NCI-H2029 (cell line): ENCODE measurements around the gene SDC3.
"Not testable (repeated sequence)": the region's sequence is repeated elsewhere in the genome, so short reads cannot be mapped to it uniquely, and the experiment has no call there.

Source experiments
- DNase-seq: peaks from one replicate; lab custom pipeline; 2025; lab: John Stamatoyannopoulos, UW

Gene SDC3

DNA sequence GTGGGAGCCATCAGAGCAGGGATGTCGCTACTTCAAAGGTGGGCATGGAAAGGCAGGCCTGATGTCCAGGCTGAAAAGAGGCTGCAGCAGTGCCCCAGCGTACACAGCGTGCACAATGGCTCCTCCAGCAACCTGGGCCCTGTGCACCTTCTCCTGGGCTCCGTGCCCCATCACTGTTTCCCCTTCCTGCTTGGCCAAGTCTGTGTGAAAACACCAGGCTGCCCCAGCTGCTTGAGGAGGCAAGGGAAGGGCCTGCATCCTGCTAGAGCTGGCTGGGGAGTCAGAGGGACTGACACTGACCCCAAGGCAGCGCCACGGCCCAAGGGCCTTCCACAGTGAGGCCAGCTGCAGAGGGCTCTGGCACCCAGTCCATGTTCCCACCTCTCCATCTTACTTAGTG lies 33.4 kb downstream of the SDC3 start:
- no peak for DNase-seq

DNA sequence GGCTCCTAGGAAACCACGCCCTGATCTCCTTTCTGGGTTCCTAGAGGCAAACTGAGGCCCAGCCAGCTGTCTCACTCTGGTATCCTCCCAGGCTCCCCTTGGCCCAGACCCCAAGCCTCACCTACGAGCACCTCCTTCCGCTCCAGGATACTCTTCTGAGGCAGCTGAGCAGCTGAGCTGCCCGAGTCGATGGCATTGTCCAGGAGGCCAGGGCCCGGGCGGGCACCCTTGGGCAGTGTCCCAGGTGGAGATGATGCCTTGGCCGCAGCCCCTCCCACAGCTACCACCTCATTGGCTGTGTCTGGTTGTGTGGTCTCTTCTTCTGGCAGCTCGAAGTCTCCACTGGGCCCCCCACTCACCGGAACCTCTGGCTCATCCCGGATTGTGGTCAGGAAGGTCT lies 34.4 kb downstream of the SDC3 start:
- DNase-seq: no peak

DNA sequence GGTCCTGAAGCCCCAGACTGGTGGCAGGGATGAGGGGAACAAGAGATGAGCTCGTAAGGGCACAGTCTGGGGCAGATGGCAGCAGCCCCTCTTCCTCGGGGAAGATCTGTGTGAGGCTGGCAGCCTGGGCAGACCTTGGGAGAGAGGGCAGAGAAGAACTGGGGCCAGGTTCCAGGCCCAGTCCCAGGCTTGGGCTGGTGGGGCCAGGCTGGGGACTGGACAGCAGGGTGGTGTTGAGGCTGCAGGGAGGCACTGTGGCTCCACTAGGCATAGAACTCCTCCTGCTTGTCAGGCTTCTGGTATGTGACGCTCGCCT lies 35.7 kb downstream of the SDC3 start:
- DNase-seq: no peak

DNA sequence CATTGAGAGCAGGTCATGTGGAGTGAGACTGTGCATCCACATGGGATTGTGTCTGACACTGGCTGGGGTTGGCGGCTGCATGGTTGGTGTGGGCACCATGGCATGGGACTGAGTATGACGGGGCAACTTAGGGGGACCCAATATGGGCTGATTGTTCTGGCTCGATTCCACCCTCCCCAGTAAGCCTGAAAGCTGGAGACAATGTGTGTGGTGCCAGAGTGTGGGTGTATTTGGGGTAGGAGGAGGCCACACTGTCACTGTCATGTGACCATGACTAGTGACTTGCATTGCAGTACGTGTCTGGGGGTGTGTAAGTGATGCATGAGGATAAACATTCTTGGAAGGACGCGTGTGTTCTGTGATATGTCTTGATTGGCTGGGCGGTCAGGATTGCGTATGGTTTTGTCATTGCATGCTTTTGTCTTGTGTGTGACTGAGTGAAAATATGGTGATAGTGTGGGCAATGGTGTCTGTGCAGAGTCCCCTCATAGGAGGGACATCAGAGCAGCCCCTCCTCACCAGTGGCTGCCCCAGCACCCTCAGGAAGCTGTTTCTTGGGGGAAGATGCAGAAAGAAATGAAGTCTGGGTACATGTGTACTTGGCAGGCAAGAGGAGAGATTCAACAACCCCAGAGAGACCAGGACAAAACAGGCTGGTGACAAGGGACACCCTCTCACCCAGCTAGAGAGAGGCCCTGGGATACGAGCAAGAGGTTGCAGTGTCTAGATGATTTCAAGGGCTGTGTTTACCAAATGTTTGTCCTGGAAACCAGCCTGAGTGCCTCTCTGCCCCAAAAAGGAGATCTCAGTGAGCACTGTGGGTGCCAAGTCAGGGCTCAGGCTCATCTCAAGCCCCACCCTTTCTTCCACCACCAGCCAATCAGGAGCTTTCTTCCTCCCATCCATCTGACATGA lies 36.3 kb downstream of the SDC3 start:
- DNase-seq: peak; percentile 89

DNA sequence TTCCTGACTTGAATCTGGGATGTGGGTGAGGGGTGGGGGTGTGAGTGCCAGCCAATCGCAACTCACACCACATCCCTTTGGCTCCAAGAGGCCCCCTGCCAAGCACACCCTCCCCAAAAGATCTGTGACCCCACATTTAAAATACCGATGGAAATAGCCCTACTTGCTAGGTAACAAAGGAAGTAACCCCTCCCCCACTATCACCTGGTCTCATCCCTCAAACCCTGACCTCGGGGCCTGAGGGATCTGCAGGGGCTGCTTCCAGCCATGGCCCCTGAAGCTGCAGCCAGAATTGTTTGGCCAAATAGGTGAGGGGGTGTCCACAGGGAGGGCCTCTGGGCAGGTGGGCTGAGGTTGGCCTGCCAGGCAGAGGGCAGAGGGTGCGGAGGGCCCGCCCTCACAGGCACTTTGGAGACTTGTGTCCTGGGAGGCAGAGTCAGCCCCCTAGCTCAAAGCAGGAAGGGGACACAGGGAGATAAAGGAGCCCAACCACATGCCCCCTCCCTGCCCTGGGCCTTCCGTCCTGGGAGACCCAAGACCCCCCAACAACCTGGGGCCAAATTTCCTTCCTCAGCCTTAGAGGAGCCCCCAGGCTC lies 37.2 kb downstream of the SDC3 start:
- no peak for DNase-seq

DNA sequence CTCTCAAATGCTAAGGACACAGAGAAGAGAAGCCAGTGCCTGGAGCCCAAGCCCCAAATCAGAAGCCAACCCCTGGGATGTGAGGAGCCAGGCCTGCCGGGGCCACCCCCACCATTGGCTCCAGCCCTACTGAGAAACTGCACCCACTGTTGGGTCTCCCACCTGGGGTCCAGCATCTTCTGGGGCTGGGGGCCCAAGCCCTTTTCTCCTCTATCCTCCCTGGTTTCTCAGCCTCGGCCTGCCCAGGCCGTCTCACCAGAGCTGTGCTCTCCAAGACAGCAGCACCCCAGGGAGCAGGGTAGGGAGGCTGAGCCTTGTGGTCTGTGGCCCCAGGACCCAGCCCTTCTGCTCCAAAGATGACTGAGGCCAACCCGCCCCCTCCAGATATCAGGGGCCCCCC lies 37.9 kb downstream of the SDC3 start:
- no peak for DNase-seq

DNA sequence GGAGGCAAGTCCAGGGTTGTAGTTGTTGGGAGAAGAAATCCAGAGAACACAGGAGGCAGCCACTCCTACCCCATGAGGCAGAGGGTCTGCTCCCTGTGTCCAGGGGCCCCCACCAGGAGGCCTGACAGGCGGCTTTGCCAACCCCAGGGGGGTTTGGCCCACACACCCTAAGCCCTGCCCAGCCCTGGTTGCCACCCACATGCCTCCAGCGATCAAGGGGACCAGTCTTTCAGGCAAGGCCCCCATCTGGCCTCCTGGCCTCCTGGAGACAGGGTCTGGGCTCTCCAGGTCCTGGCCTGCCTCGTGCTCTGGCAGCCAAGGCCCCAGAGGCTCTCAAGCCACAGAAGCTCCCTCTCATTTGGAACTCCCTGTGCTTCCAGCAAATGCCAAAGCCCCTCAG lies 38.5 kb downstream of the SDC3 start:
- DNase-seq: no peak

DNA sequence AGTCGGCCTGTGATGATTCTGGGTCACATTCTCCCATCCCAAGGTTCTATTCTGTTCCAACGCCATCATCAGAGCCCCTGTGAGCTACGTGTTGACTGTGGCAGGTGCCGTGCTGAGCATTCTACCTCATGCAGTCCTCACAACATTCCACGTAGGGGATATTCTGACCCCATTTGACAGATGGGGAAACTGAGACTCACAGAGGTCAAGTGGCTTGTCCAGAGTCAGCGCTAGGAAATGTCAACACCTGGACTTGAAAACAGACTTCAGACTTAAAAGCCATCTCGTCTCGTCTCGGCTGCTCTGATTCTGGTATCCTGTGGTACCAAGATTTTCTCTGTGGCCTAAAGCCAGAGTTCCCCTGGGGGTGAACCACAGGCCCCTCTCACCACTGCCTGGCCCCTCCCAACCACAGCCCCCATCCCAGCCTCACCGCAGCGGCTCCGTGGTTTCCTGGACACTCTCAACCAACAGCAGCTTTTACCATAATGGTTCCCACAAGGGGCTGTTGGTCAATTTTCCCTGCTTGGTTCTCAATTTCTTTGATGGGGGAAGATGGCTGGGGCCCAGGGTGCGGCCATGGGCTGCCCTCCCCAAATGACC lies 39.6 kb downstream of the SDC3 start:
- no peak for DNase-seq

DNA sequence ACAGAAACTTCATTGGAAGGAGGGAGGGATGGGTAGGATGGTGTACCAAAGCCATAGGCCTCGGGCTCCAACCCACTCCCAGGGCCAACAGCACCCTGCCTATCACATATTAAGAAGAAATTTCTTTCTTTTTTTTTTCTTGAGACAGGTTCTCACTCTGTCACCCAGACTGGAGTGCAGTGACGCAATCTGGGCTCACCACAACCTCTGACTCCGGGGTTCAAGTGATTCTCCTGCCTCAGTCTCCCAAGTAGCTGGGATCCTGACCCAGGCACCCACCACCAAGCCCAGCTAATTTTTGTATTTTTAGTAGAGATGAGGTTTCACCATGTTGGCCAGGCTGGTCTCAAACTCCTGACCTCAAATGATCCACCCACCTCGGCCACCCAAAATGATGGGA lies 40.5 kb downstream of the SDC3 start:
- not testable (repeated sequence) for DNase-seq

DNA sequence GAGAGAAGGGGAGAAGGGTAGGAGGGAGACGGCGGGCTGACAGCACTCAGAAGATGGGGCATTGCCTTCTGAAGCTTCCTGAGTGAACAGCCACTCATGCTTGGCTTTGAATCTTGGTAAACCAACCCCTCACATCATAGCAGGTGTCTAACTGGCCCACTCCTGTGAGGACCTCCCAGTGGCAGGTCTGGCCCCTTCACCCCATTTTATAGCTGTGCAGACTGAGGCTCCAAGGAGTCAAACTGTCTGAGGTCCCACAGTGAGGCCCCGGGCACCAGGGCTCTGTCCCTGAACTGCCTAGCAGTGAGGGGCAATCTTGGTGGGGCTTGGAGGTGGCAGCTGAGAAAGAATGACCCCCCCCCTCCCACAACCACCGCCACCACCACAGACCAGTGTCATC lies 41.0 kb downstream of the SDC3 start:
- no peak for DNase-seq

DNA sequence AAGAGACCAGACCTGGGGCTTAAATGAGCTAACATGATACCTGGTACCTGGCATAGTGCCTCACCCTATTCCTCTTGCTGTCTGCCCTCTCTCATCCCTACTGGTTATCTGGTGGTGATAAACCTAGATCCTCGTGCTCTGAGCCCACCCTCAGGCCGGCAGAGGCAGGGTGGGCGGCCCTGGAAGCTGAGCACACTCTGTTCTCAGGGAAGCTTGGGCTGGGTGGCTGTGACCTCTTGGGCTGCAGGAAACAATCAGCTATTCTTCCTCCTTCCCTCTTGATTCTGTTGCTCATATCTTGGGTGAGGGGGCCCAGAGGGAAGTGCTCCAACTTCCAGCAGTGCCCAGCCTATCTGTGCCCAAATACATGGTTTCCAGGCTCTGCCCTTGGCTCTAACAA lies 42.0 kb downstream of the SDC3 start:
- DNase-seq: no peak

DNA sequence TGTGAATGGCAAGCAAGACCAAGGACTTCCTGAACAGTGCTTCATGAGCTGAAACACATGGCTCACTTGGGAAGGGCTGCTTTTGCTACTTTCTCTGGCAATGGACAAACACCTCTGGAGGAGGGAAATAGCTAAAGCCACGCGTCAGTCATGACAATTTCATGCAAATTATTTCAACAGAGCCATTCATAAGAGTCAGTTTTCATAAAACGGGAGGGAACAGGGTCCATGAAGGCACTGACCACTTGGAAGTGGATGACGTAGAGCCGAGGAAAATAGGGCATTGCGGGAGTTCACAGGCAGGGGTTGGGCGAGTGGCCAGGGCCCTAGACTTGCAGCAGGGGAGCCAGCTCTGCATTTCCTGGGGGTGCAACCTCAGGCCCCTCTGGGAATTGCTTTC lies 43.9 kb downstream of the SDC3 start:
- DNase-seq: no peak

DNA sequence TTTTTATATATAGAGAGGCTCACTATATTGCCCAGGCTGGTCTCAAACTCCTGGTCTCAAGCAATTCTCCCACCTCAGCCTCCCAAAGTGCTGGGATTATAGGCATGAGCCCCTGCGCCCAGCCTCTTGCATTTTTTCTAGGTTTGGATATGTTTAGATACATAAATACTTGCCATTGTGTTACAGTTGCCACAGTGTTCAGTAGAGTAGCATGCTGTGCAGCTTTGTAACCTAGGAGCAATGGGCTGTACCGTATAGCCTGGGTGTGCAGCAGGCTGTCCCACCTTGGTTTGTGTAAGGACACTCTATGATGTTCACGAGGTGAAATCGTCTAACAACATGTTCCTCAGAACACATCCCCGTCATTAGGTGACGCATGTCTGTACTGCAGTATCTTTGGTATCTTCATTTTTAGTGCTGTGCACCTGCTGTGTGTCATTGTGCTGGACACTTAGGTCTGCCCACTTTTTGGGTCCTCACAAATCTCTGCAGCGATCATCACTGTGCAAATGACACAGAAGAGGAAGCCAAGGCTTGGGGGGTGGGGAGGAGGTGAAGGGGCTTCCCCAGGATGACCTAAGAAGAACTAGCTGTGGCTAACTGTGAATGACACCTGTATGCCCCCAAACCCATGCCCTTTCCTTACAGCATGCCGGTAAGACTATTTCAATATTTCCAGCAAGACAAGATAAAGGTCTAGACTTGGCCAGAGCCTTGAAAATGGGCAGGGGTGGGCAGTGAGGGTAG lies 44.5 kb downstream of the SDC3 start:
- DNase-seq: no peak

DNA sequence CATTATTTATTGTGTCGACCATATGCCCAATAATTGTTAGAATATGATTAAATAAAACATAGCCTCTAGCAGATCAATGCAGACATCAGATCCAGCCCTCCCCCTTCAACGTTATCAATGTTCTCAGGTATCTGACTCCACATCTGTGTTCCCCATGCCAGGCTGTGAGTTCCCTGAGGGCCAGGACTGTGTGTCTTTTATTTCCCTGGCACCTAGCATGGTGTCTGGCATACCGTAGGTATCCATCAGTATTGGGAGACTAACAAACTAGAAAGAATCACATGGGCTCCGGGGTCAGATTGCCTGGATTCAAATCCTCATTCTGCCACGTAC lies 48.3 kb downstream of the SDC3 start:
- DNase-seq: no peak

DNA sequence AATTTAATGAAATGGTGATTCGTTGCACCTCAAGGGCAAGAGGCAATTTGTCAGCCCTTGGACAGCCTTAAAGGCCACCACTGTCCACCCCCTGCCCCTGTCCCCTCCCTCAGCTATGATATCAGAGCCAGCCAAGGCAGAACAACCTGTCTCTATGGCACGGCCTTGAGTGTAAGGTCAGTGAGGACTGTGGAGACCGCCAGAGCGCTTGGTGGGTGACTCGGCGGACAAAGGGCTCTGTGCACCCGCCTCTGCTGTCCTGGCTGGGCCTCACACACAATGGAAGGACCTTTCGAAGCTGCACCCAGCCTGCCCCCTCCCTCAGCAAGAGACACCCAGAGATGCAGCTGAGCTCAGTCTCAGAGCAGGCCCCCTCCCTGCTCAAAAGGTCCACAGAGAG lies 50.6 kb downstream of the SDC3 start:
- DNase-seq: no peak

DNA sequence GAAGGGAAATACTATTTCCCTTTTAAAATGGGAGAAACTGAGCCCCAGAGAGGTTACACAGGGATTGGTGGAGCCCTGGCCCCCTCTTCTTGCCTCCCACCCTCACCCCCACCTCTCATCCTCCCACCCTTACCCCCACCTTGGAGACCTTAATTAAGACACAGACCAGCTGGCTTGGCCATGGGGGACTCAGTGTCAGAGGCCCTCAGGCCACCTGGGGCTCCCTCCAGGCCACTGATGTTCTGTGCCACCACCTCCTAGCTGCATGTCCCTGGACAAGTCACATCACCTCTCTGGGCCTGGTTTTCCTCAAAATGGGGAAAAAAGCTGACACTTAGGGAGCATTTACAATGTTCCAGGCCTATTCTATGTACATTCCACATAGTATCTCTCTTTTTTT lies 51.5 kb downstream of the SDC3 start:
- no peak for DNase-seq

DNA sequence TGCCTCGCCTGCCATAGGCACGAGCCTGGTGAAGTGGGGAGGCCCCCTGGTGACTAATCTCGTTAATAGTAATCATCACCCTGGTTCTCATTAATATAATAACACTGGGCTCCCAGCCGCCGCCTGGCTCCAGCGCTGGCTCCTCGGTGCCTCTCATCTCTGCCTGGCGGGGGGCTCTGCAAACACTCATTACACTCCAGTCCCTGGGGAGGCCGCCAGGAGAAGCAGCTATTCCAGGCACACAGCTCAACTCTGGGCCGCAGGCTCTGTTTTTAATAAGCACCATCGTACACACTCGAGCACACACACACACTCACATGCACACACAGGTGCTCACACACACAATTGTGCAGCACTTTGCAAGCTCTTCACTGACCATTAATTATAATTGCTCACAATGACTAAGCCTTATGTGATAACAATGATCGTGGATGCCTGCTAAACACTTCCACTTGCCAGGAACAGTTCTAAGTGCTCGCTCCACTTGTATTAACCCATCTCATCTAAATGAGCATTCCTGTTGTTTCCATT lies 52.2 kb downstream of the SDC3 start:
- DNase-seq: peak; percentile 78

DNA sequence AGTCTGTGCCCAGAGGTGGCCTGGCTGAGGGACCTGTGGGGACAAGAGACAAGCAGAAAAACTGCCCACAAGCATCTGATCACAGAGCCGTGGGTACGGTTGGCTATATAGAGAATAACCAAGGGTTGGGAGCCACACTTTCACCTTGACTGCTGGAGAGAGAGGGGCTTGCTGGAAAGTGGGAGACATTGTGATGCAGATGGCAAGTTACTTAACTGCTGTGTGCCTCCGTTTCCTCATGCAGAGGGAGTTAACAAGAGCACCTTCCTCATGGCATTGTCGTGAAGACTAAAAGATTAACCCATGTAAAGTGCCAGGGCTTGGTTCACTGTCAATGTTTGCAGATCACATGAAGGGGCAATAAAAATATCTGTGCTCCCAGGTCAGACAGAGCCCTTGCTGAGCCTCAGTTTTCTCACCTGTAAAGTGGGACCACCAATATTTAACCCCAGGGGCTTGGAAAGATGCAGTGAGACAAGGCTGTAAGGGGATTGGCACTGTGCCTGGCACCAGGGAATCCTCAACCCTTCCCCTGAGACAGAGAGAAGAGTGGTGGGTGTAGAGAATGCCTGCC lies 52.8 kb downstream of the SDC3 start:
- peak; percentile 47 for DNase-seq

DNA sequence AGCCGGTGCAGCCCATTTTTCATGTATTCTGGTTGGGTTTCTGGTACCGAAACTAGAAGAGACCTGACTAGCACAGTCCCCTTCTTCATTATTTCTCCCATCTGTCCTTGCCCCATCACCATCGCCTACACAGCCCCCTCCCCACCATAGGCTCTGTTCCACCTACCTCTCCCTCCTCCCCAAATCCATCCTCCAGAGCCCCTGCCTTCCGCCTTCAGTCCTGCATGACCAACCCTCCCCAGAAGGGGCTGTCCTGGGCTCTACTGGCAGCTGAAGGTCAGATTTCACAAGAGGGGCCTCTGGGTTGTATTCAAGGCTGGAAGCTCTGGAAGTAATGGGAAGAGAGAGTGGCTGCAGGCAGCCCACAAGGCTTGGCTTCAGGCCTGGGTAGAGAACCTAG lies 55.2 kb downstream of the SDC3 start:
- no peak for DNase-seq

DNA sequence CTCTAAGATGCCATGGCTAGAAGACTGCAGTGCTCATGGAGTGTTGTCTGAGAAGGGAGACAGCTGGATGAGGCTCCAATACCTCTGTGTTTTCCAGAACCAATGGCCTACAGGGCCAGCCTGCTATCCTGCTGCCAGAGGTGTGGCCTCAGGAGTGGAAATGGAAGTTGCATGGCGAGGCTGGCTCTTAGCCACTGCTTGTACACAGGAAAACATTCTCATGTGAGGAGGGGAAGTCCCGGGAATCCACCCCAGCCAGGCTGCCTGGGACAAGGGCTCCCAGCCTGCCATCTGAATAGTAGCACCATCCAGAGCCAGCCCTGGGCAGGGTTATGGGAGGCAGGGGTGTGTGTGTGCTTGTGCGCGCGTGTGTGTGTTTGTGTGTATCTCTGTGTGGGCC lies 56.5 kb downstream of the SDC3 start:
- DNase-seq: peak; percentile 22

DNA sequence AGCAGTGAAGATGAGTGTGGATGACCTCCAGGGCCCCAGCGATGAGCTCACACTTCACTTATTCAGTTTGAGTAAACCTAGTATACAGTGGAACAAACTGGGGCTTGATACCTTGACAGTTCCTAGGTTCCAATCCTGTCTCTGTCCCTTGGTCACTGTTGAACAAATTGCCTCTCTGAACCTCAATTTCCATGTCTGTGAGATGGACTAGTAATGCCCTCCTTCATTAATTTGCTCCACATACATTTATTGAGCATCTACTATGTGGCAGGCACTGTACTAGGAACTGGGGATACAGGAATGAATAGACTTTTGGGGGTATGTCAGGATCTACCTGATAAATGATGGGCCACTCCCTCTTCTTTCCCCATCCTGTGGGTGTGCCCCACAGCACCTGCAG lies 57.3 kb downstream of the SDC3 start:
- DNase-seq: no peak

DNA sequence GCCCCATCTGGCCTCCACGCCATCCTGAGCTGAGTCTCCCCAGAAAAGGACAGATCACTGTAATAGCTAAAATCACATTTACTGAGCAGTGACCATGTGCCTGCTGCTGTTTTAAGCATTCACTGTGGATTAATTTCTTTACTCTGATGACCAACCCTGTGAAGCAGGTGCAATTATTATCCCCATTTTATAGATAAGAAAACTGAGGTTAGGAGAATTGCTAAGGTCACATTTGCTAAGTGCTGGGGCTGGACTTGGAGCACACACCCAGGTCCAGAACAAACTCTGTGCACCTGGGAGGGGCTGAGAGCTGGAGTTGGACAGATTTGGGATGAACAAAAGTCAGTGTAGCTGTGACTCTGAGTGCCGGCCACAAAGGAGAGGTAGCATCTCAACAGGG lies 58.0 kb downstream of the SDC3 start:
- no peak for DNase-seq
